ENCODE measurements around the gene SLC7A1. TPM values are rescaled to one million over a fixed set of nuclear protein-coding genes. Genes with fewer than 3 reads are reported as not detected.

Gene SLC7A1
- total RNA-seq, 1 donor from 2014 or later: 25.3 TPM

DNA sequence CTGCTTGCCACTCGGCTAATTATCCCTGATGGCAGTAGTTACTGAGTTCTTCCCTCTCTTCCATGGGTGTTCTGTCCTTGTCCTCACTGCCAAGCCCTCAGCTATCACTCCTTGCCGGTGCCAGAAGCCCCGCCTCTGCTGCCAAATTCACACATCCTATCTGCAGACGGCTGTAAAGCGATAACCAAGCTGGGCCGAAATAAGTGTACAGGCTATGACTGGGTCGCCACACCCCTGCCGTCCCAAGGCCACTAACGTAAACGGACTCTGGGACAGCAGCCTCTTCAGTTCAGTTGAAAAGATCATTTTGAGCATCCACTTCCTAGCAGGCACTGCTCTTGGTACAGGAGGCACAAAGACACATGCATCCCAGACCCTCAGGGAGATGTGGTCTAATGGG lies 13.3 kb downstream of the SLC7A1 start:
- DNase-seq: no peak

GRCh38 chr13:29581666-29582065 lies 13.8 kb downstream of the SLC7A1 start:
- DNase-seq: no peak

DNA sequence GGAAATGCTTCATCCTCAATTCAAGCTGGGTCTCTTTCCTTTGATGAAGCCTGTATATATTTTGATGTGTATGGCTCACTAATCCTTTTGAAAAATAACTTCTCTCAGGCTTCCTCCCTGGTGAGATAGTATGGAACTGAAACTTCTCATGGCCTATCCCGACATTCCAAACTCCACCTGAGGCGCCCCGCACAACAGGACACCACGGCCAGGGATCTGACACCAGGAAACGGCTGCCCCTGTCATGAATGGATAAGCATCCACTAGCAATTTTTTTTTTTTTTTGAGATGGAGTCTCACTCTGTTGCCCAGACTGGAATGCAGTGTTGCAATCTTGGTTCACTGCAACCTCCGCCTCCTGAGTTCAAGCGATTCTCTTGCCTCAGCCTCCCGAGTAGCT lies 16.4 kb downstream of the SLC7A1 start:
- DNase-seq: no peak

DNA sequence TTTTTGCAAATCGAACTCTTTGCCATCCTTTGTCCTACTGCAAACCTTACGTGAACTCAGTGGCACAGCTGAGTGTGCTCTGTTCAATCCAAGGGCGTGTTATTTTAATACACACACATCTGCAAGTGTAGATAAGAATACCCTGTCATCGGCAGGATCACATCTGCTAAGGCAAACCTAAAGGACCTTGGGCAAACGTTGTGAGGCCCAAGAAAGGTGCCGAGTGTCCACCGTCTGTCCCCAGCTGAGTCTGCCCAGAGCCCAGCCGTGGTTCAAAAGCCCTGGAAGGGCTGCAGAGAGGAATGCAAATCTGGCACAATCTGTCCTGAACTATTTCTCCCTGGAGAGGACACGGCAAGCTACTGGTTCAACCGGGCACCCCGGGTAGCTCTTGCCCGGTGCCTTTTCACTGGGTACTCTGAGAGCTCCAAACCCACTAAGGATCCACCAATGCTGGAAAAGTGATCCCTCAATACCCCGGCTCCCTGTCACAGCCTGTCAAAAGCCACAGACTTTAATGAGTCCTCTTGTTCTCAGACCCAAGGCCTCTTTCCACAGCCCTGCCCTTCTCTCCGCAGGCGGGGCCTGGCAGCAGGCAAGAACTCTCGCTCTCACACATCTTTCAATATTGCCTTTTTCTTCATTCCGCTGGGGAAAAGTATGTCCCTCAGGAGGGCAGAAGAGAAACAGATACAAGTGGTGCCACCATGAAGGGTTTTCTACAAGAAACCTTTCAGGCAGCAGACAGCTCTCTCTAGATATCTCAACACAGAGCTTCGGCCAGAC lies 17.0 kb downstream of the SLC7A1 start:
- DNase-seq: no peak

GRCh38 chr13:29577136-29578051 lies 18.1 kb downstream of the SLC7A1 start:
- DNase-seq: no peak

DNA sequence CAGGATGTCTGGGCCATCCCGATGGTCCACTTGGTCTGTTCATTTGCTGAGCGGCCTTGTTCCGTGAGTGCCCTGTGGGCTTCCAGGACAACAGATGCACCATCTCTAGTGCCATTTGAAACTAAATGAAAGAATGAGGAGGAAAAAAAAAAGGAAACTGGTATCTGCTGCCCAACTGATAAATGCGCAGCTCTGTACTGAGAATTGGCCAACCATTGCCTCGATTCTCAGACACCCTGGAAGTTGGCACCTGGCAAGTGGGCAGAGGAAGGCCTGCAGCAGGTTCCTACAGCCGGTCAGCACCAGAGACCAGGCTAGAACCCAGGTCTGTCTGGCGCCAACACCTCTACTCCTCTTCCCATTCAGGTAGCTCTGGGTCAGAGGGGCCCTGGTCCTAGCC lies 18.9 kb downstream of the SLC7A1 start:
- DNase-seq: no peak

DNA sequence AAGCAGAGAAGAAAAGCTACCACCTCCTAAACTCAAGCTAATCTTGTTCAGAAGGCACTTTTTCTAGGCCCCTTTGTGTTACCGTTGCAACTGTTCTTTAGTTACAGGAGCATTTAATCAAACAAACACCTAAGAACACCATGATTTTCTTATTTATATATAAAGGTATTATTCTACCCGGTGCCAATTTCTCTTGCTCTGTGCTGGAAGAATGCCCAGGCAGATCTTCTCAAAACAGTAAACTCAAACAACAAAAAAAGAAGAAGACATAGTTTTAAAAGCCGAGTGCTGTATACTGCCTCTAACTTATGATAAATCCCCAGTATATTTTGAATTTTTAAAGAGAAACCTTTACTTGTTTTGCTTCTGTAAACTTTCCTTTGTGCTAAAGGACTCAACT lies 20.4 kb downstream of the SLC7A1 start:
- no peak for DNase-seq

- DNase-seq: peak; percentile 45
Measured at GRCh38 chr13:29573190-29573589, 22.3 kb downstream of the SLC7A1 start.

- no peak for DNase-seq
Measured at GRCh38 chr13:29572575-29572974, 22.9 kb downstream of the SLC7A1 start.

DNA sequence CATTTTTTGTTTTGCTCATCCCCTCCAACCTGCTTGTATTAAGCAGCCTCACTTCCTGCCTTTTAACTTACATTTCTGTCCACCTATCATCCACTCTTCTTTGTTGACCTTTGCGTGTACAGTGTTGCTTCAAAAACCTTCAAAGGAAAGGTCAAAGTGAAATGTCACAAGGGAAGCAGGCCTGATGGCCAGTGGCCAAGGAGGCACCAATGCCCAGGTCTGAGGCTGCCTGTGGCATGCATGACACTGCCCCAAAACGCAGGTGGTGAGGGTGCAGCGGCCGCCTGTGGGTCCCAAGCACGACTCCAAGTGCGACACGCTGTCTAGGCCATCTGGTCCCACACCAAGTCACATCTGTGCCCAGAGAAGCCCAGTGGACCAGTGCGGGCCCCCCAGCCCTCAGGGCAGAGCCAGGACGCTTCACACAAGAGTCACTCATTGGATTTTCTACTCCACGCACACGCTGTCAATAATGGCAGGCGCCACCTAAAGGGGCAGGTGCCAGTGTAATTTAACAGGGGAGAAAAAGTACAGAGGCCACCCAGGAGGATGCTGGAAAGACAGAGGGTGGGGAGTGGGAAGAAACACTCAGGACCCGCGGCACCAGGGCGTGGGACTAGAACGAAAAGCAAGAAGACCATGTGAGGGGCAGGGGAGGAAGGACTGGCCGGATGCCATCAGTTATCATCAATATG lies 23.5 kb downstream of the SLC7A1 start:
- DNase-seq: no peak

DNA sequence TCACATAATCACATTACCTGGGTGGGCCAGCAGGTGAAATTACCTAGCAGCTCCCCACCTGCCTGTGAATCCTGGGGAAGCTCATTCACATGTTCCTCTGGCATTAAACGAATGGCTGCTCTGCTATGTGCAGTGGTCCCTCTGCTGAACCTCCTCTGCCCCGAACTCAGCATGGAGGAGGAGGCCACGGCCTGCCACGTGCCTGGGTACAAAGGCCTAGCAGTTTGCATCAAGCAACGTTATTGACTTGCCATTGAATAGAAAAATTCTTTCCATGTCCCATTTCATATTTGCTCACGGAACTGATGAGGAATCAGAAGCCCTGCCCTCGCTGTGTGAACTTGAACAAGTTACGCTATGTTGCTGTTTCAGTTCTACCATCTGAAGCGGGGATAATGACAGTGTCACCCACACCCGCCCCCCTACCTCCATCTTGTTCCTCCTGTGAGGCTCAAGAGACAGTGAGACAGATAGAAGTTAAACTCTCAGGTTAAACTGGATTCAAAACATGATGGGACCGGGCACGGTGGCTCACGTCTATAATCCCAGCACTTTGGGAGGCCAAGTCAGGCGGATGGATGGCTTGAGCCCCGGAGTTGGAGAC lies 25.3 kb downstream of the SLC7A1 start:
- no peak for DNase-seq

- no peak for DNase-seq
Measured at GRCh38 chr13:29569253-29570050, 26.0 kb downstream of the SLC7A1 start.

DNA sequence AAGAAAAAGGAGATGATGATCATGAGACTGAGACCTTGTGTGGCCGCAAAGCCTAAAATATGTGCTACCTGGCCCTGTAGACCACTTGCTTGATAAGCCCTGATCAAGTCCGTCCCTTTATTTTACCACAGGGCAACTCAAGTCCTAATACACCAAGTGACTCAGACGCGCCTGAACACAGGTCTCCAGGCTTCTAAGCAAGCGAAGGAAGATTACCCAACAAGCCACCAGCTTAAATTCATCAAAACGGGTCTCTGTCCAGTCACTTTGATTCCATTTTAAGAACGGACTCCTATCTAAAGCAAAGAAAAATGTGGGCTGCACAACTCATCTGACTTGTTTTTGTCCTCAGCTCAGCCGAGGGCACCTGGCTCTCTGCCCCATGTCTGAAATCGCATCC lies 26.8 kb downstream of the SLC7A1 start:
- no peak for DNase-seq

- no peak for DNase-seq
Measured at GRCh38 chr13:29567411-29567810, 28.1 kb downstream of the SLC7A1 start.

GRCh38 chr13:29566206-29566605 lies 29.3 kb downstream of the SLC7A1 start:
- DNase-seq: no peak

DNA sequence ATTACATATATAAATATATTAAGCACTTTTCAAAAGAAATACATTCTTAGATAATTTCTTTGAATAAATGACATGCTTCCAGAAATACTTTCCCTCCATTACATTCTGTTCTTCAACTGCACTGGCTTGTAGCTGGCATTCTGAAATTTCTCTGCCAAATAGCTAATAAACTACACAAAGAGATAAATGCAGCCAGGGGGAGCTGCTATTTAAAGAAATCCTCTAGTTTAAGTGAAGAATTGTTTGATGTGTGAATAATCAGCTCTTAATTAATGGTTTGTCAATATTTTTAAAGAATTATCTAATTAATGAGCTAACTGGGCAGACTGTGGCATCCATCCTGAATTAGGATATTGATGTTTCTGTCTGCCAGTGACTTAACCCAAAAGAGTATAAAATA lies 30.7 kb downstream of the SLC7A1 start:
- no peak for DNase-seq

GRCh38 chr13:29564373-29564772 lies 31.1 kb downstream of the SLC7A1 start:
- no peak for DNase-seq

DNA sequence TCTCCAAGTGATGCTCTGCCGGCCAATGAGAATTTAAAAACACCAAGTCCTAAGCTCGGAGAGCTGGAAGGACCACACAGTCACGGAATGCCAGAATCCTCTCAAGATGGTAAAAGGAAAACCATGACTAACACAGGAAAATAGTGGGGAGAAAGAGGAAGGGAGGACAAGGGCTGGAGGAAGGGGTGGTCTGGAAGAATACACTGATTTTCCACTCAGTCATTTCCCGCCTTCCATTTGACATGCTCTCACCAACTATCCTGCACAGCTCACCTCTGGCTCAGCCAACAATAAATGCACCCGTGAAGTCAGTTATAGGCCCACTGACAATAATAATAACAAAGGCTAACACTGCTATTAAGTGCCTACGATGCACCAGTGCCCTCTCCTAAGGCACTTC lies 31.5 kb downstream of the SLC7A1 start:
- no peak for DNase-seq

- DNase-seq: no peak
Measured at GRCh38 chr13:29562786-29563438, 32.6 kb downstream of the SLC7A1 start.

GRCh38 chr13:29561918-29562317 lies 33.6 kb downstream of the SLC7A1 start:
- DNase-seq: no peak

GRCh38 chr13:29556742-29557141 lies 38.7 kb downstream of the SLC7A1 start:
- no peak for DNase-seq

Measured in occipital lobe (tissue), 2 donors.